22Rv1 (cell line): ENCODE results near the gene CTTN.

Experiments used
- ZFX ChIP-seq: fragments of 450-650 bp; IDR thresholded peaks from 2 replicates; pipeline ENCODE4 v1.6.1; 2017; ENCODE audit warnings: antibody characterized with exemption, borderline replicate concordance
- TF ChIP-seq, protein P1 (sequence below): fragments of 450-650 bp; IDR thresholded peaks from 2 replicates; pipeline ENCODE4 v1.5.1; 2017; ENCODE audit warnings: mild to moderate bottlenecking

DNA sequence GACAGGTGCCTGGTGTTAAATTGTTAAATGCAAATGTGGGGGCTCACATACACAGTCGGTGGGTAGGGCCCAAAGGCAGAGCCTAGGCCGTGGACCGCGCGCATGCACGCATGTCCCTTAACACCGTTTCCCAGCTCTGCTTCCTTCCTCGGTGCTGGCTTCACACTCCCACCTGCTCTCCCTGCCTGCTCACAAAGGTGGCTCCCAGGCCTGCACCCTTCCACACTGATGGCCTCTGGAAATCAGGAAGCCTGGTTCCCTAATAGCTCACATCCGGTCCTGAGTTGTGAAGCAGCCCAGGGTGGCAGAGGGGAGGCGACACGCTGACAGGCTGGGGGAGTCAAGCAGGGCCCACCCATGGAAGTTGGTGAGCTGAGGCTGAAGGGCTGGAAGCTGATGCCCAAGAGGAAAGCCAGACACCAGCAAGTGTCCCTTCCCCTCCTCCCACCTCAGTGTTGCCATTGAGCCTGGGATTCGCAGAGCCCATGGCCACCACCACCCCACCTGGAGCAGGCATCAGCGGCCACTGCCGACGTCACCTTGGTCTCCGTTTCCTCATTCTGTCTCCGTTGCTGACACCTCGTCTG lies 13.7 kb upstream of the CTTN start:
- TF ChIP-seq, protein P1, sequence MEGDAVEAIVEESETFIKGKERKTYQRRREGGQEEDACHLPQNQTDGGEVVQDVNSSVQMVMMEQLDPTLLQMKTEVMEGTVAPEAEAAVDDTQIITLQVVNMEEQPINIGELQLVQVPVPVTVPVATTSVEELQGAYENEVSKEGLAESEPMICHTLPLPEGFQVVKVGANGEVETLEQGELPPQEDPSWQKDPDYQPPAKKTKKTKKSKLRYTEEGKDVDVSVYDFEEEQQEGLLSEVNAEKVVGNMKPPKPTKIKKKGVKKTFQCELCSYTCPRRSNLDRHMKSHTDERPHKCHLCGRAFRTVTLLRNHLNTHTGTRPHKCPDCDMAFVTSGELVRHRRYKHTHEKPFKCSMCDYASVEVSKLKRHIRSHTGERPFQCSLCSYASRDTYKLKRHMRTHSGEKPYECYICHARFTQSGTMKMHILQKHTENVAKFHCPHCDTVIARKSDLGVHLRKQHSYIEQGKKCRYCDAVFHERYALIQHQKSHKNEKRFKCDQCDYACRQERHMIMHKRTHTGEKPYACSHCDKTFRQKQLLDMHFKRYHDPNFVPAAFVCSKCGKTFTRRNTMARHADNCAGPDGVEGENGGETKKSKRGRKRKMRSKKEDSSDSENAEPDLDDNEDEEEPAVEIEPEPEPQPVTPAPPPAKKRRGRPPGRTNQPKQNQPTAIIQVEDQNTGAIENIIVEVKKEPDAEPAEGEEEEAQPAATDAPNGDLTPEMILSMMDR: no peak
- no peak for TF ChIP-seq ZFX
